GM21390 (cell line): ENCODE measurements around the gene ERRFI1.

ENCODE experiments used
- ATAC-seq: cut with Tn5 transposase; IDR thresholded peaks from one replicate; pipeline ENCODE4 v1.9.1; 2021; ENCODE audit not compliant: unreplicated experiment

ERRFI1 gene

DNA sequence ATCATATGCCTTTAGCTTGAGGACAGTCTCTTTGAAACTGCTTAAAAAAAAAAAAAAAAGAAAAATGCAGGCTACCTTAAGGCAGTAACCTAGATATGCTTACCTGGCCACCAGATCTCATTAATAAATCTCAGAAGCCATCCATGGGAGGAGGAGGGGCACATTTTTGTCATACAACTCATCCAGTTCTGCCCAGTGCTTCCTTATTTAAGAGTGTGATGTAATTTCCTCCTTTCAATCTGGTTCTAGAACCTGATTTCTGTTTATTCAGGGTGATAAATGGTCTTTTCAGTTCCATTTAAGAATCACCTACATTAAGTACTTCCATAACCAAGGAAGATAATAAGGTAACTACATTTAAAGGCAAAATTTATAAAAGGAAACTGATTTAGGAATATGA is 6.1 kb downstream of the ERRFI1 start:
- ATAC-seq: no peak

DNA sequence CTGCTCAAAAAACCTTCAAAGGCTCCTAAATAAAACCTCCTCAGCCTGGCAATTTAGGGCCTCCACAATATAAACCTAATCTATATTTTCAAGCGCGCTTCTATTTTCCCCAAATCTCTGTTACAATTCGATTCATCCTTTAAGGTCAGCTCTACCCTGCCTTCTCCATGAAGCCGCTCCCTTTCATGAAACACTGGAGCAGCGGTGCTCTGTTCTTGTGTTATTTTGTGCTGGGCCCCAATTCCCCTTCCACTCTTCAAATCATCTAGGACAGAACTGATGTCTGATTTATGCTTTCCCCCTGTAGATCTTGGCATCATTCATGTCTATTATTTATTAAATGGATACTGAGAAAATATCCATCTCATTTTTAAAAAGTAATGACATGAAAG is 6.9 kb downstream of the ERRFI1 start:
- no peak for ATAC-seq

DNA sequence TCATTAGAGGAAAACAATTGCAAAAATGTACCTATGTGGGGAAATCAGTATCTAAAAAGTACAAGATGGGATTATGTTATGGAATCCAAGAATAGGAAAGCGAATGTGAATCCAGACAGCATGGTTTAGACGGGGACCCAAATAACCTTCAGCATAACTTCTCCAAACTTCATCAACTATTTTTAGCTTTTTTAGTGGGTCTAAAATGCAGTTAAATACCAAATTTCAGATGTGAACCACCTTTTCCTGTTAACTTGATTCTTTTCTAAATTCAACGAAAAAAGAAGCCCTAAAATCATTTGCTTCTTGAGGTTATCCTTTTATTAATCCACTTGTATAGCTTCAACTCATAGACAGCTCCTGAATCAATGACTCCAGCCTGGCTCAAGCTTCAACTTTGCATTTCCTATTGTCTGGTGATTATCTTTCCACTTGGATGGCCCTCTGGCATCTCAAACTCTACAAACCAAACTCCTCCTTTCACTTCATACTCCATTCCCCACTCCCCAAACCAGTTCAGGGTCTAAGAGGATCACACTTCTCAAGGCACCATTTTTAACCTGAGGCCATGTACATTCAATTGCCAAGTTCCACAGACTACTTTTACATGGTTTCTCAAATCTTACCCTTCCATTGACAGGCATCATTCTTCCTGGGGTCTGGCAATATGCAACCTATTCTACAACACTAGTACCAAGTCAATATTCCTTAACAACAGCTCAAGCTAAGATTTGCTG is 7.4 kb downstream of the ERRFI1 start:
- ATAC-seq: no peak

DNA sequence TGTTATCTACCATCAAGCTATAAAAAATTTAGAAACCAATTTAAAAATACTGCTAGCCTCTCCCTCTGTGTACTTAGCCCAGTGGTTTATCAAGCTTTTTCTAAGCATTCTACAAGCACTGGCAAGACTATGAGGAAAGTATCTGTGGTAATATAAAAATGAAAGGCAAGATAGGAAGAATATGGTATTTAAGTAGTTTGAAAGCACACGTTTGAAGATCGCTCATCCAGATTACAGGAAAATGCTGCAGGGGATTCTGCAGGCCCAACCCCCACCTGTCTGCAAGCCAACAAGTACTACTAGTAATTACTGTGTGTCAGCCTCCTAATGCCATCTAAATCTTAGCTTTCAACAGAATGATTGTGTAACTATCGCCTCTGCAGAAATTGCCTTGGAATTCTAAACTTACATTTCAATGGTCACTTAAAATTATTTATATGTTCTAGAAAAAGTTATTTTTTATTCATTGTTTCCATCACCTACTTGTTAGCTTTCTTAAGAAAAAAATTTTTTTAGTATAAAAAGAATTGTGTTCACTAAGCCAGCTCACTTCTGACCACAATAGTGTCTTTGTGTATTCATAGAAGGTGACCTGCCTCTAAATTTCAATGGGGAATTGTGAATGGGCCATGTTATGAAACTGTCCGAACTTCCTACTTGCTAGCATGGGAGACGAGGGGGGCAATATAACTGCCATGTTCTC is 8.5 kb downstream of the ERRFI1 start:
- ATAC-seq: no peak

DNA sequence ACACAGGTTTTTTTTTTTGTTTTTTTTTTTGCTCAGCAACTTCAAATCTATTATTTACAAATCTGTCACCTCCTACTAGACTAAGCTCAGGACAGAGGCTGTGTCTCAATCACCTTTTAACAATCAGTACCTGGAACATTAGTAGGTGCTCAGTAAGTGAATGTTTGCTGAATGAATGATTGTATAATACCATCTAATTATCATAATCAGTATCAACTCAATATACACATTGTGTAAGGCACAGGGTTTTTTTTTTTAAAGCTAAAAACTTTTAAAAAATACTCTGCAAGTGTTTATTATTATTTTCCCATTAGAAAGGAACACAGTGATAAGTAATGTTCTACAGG is 9.2 kb downstream of the ERRFI1 start:
- no peak for ATAC-seq

DNA sequence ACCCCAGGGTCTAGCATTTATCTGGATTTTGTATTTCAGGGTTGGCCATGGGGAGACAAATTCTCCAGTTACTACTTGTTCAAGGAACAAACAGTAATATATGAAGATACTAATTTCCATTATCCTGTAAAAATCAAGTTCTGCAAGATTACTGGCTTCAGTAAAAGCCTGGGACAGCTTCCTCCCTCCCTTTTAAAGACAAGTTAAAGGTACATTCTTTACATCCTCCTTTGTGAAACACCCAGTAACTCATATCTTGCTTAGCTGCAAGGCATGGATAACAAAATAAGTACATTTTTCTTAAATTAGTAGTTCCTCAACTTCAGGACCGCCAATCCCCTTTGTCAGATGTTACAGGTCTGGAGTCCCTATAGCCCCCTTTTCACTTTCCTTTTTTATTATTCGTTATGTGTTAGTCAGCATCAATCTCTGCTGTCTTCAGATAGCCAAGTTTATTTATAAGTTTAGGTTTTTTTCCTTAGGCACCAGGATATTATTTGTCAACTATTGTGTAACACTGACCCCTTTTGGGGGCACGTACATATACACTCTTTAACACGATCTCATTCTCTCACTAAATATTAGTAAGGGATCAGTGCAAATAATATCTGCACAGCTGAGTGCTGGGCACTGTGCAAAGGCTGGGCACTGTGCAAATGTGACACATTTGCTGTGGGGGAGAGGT is 9.8 kb downstream of the ERRFI1 start:
- ATAC-seq: no peak

DNA sequence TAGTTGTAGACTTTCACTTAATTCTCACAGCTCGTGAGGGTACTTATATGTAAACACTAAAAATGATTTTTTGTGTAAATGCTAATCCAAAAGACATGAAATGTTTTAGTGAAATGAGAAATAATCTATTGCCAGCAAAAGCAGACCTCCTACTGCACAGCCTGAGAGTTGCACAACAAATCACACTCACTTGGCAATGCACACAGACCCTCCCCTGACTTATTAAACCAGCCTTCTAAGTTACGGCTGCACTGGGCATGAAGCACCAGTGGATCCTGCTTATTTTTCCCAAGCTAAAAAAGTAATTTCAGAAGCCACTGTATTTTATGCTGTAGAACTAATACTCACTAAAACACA is 10.3 kb downstream of the ERRFI1 start:
- ATAC-seq: no peak

DNA sequence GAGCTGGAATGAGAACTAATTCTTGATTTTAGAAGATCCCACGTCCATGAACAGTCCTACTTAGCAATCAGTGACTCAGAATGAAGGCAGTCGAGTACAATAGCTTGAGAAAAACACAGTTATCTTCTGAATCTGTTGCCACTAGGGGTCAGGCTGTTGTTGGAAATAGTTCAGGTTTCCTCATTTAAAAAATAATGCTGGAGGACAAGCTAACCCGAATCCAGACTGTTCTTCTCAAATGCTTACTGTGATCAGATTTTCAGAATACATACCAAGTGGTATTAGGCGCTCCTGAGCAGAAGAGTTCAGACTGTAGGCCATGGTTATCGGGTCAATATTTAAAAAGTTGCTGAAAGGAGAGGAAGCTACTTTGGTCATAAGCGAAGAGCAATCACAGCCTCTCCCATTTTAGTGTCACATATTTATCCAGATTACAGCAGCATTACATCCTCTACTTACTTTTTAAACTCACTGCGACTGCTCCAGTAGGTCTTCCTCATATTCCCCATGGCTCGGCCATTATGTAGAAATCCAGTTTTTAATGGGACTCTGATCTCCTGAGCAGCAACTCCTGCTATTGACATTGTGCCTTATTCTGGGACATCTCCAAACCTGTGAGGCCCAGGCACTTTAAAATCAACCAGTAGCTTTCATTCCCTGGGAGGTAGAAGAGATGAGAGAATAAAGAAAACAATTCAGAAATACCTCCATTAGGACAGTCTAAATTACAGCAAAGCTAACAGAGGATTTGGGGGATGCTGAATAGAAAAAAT is 10.9 kb downstream of the ERRFI1 start:
- no peak for ATAC-seq

DNA sequence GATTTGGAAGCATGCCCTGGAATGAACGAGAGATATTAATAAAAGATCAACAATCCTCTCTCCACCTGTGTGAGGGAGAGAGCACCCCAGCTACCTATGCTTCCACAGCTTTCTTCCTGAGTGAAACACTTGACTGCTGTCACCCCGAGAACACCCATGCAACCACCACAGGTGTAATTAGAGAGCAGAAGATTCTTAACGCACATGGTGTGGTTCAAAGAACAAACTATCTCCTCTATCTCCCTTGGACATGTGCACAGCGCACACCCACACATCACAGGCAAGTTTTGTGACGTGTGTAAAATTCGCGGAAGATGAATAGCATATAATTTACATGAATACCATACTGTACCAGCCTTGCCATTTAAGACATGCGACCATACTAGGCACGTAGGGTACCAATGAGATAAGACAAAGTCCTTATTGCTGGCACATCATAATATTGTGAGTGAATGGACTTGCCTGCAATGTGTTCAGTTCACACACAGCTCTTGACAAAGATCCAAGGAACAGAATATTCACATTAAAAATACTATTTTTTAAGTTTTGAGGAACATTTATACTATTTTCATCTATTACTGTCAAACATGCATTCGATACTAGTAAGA is 11.6 kb downstream of the ERRFI1 start:
- no peak for ATAC-seq

DNA sequence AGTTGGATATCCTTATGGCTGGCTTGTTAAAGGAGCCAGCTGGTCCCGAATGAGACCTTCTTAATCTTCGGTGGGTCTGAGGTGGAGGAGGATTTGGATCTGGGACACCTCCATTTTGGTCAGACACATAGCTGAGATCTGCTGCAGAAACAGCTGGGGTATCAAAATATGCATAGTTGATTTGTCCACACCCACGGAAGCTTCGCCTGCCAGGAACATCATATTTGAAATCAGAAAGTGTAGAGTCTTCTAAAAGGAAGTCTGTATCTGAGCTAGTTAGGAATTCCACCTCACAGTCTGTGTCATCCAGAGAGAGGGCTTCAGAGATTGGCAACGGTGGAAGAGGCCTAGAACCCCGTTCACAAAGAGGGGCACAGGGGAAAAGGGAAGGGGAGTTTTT is 12.3 kb downstream of the ERRFI1 start:
- no peak for ATAC-seq

DNA sequence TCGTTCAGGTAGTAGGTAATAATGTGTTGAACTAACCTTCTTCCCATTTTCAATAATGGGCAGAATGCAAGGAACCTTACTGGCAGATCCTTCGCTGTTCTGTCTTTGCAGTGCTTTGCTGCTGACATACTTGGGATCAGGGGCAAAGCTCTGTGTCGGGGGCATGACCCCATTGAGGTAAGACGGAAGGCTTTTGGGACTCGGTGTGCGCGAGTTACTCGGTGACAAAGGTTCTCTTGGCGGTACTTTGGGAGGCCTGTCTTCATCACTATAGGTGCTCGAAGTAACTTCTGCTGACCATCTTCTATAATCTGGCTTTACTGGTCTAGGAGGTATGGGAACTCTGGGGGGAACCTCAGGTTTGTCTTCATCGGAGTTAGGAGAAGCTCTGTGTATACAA is 12.7 kb downstream of the ERRFI1 start:
- ATAC-seq: no peak

DNA sequence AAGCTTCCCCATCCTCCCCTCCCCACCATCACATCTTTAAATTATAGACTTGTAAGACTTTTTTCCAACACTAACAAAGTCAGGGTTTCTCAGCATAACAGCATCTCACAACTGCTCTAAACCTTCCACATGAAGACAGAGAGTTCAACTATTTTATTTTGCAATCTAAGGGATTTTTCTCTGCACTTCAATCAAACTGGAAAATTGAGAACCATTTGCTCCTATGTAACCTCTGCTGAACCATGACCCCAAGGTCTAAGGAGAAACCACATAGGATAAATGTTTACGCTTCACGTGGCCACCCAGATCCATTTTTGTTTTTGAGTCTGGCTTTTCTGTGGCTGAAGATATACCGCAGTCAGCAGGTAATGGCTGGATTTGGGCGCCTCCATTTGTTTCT is 13.2 kb downstream of the ERRFI1 start:
- ATAC-seq: no peak

DNA sequence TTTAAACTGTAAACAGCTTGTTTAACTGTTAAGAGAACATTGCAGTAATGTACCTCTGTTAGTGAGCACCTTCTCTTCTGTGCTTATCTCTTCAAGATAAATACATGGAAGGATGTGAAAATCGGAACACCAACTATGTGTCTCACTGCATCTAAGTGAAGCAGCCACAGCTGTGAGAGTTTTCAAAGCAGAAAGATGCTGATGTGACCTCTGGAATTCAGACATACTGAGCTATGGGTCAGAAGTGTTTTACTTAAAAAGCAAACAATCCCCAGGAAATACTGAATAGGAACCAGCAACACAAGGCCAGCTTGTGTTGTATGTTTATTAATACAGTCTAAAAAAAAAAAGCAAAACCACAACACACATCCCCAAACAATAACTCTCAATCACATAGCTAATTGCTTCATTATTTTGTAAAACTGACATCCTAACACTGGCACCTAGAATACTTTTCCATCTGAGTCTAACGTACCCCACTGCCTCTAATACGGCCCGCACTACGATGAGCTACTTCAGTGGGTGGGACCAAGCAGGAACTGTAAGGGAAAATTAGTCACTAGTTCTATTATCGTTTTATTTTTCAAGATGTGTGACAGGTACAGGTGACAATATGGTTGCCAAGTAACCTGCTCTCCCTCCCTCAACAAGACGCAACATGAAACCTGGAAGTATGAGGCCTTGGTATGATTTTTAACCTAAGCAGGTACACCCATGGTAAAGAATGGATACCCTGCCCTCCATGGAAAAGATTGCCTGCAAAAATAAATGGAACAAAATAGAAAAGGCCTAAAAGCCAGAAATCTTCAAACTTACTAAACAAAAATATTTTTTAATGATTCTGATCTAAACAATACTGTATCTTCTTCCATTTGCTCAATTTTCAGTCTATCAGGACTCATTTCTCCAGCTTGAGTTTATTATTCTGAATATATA is 13.9 kb downstream of the ERRFI1 start:
- no peak for ATAC-seq

DNA sequence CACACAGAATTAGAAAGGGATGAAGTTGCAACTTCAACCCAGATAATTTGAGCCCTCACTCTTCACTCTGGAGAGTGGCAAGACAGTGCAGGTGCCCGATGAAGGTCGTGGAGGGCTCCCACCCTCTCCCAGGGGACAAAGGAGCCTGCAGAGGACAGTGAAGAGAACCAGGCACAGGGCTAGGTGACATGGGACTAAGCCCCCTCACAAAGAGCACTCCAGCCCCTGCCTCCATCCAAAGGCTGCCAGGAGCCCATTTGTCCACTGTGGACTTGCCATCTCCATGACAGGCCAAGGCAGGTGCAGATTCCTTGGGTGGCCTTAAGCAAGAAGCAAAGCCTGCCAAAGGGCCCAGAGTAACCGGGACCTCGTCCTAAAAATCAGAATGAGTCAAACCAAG is 15.1 kb downstream of the ERRFI1 start:
- ATAC-seq: no peak

DNA sequence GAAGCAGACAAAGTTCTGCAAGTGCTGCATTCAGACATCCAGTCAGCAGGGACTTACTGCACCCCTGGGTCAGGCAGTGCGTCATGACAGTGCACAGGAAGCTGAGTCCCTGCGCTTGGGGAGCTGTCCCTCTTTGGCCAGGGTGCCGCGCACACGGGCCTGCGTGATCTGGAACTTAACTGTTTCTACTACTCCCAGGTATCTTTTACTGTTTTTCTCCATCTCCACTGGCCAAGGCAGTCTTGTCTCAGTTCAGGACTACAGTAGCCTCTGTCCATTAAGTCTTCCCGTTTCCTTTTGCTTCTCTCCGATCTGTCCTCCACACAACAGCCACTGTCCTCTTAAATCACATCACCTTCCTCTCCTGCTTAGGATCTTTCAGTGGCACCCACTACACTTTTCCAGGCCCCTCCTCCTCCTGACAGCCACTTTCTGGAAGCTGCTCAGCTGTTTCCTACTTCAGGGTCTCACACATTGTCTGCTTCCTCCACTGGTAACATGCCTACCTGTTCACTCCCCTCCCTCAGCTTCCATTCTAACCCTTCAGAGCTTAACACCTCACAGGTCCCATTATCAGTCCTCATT is 15.9 kb downstream of the ERRFI1 start:
- no peak for ATAC-seq

DNA sequence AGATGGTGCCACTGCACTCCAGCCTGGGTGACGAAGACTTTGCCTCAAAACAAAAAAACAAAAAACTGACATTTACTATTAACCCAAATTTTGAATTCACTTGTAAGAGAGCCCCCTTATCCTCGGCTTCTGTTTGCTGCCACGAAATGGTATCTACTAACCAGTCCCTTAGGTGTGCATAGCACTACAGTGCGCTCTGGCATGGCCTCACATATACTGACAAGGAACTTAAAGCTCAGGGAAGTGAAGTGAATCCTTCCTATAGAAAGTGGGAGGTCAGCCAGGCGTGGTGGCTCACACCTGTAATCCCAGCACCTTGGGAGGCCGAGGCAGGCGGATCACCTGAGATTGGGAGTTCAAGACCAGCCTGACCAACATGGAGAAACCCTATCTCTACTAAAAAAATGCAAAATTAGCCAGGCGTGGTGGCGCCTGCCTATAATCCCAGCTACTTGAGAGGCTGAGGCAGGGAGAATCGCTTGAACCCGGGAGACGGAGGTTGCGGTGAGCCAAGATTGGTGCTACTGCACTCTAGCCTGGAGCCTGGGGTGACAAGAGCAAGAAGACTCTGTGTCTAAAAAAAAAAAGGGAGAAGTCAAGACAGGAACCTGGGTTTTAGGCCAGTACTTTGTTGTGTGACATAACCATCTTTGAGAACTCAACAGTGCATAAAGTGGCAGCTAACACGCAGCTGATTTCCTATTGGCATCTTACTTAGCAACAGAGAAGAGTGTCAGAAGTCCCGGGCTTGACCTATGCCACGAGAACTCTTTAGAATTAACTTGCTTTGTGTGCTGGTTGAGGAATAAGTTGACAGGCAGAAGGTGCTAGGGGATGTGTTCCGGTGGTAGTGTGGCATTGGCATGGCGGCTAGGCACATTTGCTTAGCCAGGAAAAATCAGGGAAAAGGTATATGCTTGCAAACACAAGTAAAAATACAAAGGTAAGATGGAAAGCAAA is 16.8 kb downstream of the ERRFI1 start:
- no peak for ATAC-seq

DNA sequence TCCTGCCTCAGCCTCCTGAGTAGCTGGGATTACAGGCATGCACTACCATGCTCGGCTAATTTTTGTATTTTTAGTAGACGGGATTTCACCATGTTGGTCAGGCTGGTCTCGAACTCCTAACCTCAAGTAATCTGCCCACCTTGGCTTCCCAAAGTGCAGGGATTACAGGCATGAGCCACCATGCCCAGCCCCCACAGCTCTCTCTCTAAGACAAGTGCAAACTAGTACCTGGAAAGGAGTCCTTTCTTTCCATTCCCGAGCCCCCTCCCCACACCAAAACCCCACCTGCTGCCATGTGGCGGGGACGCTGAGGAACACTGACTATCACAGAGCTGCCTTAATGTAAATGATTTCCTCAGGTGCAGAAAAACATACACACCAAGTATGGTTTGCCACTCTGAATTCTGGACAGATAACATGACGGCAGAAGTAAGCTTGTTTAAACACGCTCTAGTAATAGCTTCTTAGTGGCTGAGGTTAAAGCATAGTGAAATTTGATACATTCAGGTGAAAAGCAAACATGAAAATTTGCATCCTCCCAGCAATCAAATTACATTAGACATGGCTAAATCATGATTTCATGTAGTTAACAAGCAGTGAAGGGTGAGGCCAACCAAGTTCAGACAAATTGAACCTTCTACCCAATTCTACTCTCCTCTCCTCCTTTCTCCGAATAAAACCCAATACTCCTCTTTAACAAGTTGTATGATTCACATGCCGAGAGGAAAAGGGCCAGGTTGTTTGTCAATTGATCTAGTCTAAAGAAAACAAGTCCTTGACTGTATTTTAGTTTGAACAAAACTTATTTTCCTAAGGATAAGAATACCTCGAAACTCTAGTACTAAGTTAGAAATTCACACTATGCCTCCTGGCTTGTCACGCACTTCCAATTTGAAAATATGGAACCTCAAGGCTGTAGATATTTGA is 19.8 kb downstream of the ERRFI1 start:
- no peak for ATAC-seq
